MV-4-11 (cell line): Measurements from ENCODE around the gene PFN3.
A peak's percentile ranks its signal among the peaks of the same experiment; 100 is the strongest.

Source experiments
- DNase-seq: peaks from one replicate; lab custom pipeline; 2025; lab: John Stamatoyannopoulos, UW

Gene PFN3

DNA sequence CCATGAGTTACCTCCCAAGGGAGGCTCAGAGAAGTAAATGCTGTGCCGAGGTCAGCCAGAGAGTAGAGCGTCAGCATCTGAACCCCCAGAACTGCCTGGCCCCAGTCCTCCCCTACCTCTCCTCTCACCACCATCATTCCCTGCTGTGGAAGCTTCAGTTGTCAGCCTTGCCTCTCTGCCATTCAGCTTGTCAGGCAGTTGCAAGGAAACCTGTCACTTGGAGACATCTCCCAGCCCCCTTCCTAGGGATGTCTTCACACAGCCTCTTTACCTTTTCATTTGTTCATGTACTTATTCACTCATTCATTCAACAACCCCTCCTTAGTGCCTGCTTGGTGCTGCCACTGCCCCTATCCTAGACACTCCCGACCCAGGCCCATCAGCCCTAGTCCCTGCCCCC is 40.6 kb downstream of the PFN3 start:
- DNase-seq: no peak

DNA sequence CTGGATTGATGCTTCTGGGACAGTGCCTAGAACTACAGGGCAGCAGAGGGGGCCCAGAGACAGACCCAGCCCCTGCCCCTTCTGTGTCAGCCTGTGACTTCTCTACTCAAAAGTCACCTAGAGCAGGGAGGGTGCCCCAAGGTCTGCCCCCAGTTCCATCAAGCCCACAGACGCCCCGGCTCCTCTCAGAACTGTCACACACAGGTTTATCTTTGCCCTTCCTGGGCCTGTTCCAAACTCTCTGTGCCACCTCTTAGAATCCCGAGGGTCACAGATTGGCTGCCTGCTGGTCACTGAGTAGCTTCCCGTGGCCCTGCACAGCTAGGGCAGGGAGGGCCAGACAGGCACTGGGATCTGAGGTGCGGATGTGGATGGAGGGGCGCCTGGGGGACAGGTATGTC is 41.0 kb downstream of the PFN3 start:
- no peak for DNase-seq

DNA sequence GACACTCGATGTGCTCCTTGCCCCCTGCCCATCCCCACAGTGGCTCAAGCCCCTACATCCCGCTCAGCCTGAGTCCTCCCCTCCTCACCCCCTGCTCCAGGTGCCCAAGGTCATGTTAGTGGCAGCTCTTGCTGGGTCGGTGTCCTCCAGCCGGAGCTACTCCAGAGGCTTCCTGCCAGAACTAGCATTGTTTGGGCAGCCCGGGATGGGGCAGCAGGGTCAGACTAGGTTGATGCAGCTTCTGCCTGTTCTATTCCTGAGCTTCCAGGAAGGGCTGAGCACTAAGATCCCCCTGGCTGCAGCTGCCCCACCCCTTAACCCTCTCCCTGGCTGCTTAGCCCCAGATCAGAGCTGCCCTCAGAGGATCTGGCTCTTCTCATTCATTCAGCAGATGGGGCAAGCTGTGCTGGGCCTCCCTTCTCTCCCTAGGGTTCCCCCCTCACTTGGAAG is 42.1 kb downstream of the PFN3 start:
- no peak for DNase-seq

DNA sequence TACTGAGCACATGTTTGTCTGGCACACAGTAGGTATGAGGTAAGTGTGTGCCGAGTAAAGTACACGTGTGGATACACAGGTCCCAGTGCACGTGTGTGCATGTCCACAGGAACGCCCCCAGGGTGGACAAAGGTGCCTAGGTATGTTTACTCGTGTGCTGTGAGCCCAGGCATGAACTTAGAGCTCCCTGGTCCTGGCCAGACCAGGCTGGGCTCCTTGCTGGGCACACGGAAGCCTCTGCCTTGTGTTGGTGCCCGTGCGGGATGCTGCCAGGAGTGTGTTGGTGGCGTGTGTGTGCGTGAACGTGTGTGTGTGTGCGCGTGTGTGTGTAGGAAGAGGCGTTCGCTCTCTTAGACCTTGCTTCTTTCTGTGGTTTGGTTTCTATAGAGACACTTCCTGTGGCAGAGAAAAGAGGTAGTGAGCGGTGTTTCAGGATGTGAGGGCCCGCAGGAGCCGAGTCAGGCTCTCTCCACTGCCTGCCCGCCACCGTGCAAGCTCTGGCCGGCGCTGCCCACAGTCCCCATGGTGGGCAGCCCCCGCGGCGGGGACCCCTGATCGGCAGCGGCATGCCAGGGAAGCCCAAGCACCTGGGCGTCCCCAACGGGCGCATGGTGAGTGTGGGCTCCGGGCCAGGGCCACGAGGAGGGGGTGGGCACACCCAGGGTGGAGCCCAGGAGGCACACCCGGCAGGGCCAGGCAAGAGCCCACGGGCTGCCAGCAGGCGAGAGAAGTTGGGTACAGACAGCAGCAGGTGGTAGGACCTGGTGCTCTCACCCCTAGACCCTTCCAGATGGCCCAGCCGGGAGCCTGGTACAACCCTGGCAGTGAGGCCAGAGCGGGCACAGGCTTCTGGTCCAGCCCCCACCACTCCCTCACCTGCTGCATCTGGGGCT is 42.8 kb downstream of the PFN3 start, which contains the start of gene RGS14:
Gene RGS14, plus strand, starts transcription at position 466 of the 893 bp plus-strand sequence. Its CDS starts 101 bp downstream, at position 567.
- DNase-seq: peak; percentile 97

DNA sequence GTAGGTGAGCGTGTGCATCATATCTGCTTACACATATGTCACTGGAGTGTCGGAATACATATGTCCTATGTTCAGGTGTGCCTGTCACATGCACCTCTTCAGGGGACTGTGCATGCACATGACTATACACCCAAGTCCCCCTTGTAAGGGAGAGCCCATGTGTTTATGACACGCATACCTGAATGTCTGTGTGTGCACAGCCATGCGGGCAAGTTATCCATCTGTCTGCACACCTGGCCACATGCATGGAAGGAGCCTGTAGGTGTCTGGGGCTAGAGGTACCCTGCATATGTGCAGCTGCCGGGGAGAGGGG is 43.4 kb downstream of the PFN3 start:
- DNase-seq: no peak

DNA sequence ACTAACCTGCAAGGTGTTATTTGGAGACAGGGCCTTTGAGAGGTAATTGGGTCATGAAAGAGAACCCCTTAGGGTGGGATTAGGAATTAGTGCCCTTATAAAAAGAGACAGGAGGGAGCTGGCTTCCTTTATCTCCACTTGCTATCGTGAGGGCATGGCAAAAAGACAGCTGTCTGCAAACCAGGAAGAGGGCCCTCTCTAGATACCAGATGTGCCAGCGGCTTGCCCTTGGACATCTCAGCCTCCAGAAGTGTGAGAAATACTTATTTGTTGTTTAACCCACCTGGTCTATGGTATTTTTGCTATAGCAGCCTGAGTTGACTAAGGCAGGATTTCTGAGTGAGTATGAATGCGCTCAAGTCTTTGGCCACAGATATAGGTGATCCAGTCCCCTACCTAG is 43.7 kb downstream of the PFN3 start:
- peak; percentile 24 for DNase-seq

DNA sequence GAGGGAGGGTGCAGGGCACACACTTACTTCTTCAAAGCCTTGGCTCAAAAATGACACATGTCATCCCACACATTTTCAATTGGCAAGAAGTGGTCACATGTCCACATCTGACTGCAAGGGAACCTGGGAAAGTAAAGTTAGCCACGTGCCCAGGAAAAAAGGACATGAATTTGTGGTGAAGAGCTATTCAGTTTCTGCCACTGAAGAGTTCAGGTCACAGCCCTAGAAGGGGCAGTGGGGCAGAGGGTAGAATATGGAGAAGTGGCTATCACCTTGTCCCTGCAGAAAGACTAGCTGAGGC is 44.6 kb downstream of the PFN3 start:
- DNase-seq: peak; percentile 59

DNA sequence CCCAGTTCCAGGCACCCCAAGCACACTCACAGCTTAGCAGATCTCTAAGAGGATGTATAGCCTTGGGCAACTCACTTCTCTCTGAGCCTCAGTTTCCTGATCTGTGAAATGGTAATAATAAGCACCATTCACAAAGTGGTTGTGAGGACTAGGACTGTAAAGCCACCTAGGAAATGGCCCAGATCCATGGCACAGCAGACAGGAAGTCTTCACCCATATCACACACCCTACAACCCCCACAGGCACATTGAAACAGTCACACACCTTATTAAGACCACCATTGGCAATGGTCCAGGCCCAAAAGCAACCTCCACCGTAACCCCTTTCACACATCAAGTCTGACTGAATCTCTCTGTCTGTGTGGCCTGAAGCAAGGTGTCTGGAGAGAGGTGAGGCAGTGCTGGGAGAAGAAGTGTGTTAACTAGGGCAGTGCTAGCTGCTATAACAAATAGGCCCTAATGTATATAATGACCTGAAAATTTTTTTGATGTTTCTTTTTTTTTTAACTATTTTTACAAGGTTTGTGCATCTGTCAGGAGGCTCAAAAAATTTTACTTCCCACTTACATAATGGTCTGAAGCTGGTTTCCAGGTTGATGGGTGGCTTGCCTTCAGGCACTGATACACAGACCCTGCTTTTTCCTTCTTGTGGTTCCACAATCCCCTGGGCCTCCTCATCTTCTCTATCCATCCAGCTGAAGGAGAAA is 45.1 kb downstream of the PFN3 start:
- DNase-seq: no peak

DNA sequence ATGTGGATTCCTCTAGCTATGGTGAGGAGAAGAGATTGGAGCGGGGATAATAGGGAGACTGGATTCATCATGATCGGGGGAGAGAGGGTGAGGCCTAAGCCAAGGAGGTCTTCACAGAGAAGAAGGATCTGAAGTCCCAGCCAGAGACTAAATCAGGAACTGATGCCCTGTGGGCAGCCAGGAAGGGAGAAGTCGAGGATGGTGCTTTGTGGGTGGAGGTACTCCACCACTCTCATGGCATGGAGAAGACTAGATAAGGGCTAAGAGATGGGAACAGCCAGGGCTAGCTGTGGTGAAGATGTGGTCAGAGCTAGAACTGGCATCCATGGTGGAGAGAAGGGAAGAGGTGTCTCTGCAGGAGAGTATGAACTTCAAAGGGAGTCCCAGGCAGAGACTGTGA is 45.8 kb downstream of the PFN3 start:
- DNase-seq: peak; percentile 62

DNA sequence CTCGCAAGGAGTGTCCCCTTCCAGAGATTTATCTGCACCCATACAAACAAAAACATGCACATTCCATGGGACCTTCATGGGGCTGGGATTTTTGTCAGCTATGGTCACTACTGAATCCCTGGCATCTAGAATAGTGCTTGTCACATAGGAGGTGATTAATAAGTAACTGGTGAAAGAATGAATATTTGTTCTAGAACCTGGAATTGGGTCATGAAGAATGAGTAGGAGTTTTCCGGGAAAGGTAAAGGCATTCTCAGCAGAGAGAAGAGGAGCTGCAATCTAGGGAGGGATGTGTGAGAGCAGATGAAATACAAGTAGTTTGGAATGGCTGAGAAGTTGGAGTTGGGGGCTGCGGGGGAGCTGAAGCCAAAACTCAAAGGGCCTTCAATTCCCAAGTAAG is 46.2 kb downstream of the PFN3 start:
- no peak for DNase-seq

DNA sequence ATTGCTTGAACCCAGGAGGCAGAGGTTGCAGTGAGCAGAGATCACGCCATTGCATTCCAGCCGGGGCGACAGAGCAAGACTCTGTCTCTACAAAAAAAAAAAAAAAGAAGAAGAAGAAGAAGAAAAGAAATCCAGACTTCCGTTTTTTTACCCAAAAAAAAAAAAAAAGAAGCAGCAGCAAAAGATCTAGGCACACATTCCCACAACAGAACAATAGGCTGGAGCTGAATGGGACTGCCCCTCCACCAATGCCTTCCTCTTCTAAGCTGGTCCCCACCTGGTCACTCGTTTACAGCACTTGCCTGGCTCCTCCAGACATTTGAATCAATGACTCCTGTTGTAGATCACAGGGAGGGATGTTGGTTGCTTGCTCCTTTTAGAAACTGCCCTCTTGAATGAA is 47.4 kb downstream of the PFN3 start:
- DNase-seq: peak; percentile 64

DNA sequence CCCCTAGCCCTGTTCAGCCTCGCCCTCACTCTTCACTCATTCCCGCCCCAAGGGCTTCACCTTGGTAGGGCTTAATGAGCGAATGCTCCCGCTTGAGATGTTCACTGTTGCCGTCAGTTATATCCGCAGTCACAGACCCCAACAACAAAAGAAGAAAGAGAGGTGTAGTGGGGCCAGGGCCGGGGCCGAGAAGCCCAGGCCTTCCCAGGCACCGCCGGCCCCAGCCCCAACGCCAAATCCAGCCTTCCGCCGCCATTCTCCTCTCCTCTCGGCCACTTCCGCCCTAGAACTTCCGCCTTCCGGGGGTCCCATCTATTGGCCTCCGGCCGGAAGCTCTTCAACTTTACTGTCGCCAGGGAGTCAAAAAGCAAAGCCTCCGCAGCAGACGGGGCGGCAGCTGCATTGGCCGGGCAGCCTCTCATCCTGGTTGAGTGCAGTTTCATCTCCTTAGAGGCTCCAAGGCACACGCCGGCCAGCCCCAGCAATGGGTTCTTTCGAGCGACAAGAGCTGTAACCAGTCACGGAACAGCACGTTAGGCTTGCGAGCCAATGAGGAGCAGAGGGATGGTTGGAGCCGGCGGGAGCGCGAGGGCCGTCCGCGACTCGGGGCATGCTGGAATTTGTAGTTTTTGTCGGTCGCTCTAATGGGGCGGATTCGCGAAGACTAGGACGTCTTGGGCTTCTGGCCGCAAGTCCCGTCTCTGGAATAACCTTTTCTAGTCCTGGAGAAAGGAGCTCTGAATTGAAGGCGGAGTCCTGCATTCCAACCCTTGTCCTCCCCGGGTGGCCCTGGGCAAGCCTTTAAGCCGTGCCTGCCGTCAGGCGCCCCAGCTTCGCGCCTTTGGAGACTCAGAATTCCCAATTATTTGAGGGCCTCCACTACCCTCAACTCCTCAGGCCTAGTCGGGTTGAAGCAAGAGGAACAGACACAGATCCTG is 48.8 kb downstream of the PFN3 start, which contains the start of gene LMAN2:
Gene LMAN2, minus strand, starts transcription at position 277 of the 938 bp plus-strand sequence. Its CDS starts 21 bp downstream, at position 256.
- DNase-seq: peak; percentile 94

DNA sequence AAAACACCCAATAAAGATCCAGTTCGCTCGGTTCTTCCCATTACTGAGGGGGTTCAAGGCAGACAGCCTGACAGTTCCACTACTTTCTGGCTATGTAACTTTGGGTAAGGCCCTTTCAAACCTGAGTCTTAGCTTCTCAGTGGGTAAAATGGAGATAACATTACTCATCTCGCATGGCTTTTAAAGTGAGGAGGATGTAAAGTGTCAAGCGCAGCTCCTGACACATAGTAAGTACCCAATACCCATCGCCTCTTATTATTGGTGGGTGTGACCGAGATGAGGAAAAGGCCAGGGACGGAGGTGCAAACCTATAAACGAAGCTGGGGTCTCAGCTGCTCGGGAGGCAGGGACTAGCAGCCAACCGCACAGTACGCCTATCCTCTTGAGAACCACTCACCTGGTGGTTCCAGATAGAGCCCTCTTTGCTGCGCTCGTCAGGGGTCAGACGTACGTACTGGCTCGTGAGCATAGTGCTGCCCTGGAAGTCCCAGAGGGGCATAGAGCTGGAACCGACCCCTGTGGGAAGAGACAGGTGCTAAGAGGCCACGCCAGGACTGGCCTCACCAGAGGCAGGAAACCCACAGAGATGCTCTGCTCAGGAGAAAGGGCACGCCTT is 49.6 kb downstream of the PFN3 start:
- DNase-seq: no peak
